Stimulated activated CD8-positive, alpha-beta memory T cell treated with anti-CD3 and anti-CD28 coated beads, Interleukin-7, amount 100 ng/mL, for 4 hours (primary cell): ENCODE measurements around the gene HSD3B2.

Experiments used
- DNase-seq, 2 donors: peaks; one replicate each; pipeline ENCODE4 v3.0.0-alpha.2; 2020; ENCODE audit warnings: low read depth in 2 of 2

Gene HSD3B2

GRCh38 chr1:119462964-119463363 is 48.0 kb downstream of the HSD3B2 start:
- no peak for DNase-seq

GRCh38 chr1:119463569-119463968 is 48.6 kb downstream of the HSD3B2 start:
- DNase-seq: no peak

- DNase-seq: no peak
Observed at GRCh38 chr1:119466445-119466844, 51.5 kb downstream of the HSD3B2 start.

- DNase-seq: no peak
Observed at GRCh38 chr1:119467219-119467618, 52.3 kb downstream of the HSD3B2 start.

GRCh38 chr1:119467857-119468668 is 53.1 kb downstream of the HSD3B2 start:
- no peak for DNase-seq

GRCh38 chr1:119469741-119470140 is 54.8 kb downstream of the HSD3B2 start:
- no peak for DNase-seq

GRCh38 chr1:119470377-119470776 is 55.4 kb downstream of the HSD3B2 start:
- DNase-seq: no peak

GRCh38 chr1:119470958-119471357 is 56.0 kb downstream of the HSD3B2 start:
- DNase-seq: no peak

GRCh38 chr1:119471566-119471965 is 56.6 kb downstream of the HSD3B2 start:
- no peak for DNase-seq

- DNase-seq: no peak
Observed at GRCh38 chr1:119472080-119472818, 57.3 kb downstream of the HSD3B2 start.
